ENCODE data around the gene SPART.

DNA sequence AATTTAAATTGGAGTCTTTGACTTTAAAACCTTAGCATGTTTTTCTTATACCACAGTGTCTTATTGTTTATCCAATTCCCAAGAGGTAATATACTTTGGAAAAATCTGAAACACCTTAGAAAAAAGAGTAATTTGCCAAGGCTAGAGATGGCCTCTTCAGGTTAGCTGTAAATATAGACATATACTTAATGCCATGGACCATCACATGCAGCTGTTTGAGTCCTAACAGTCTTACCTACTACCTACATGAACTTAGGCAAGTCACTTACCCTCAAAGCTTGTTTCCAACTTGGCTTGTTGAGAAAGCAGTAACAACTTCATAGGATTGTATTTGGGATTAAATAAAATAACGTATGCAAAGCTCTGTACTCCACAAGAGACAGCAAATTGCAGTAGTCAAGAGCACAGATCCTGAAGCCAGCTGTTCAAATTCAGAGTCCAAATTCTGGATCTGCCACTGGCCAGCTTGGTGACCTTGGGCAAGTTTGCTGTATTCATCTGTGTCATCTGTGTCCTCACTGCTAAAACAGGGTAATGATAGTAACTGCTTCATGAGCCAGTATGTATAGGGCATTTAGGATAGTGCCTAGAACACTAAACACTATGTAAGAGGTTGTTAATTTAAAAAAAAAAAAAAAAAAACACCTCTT, 13.2 kb upstream of the SPART start:
- TF ChIP-seq POLR2A (IDR thresholded peaks at IDR 0.05) = no peak
- TF ChIP-seq, protein P1, sequence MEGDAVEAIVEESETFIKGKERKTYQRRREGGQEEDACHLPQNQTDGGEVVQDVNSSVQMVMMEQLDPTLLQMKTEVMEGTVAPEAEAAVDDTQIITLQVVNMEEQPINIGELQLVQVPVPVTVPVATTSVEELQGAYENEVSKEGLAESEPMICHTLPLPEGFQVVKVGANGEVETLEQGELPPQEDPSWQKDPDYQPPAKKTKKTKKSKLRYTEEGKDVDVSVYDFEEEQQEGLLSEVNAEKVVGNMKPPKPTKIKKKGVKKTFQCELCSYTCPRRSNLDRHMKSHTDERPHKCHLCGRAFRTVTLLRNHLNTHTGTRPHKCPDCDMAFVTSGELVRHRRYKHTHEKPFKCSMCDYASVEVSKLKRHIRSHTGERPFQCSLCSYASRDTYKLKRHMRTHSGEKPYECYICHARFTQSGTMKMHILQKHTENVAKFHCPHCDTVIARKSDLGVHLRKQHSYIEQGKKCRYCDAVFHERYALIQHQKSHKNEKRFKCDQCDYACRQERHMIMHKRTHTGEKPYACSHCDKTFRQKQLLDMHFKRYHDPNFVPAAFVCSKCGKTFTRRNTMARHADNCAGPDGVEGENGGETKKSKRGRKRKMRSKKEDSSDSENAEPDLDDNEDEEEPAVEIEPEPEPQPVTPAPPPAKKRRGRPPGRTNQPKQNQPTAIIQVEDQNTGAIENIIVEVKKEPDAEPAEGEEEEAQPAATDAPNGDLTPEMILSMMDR (IDR thresholded peaks at IDR 0.05) = no peak
